PFSK-1 (cell line): Measurements from ENCODE around the gene PRPSAP2.

ENCODE experiments used
- FOXP2 ChIP-seq: optimal IDR thresholded peaks from 2 replicates; pipeline ENCODE3; 2011; ENCODE audit warnings: borderline replicate concordance, control low read depth, inconsistent platforms; ENCODE audit not compliant: insufficient read depth; ENCODE audit errors: extremely low read length, extremely low read depth
- POLR2AphosphoS5 ChIP-seq: IDR thresholded peaks from 2 replicates; pipeline ENCODE4 v1.6.1; 2012; ENCODE audit warnings: low read depth, mild to moderate bottlenecking, control low read depth, low read length, moderate library complexity
- SIN3A ChIP-seq: IDR thresholded peaks from 2 replicates; pipeline ENCODE4 v1.6.1; 2012; ENCODE audit warnings: mild to moderate bottlenecking, low read length, moderate library complexity, borderline replicate concordance; ENCODE audit not compliant: insufficient read depth
- TAF1 ChIP-seq: IDR thresholded peaks from 2 replicates; pipeline ENCODE4 v1.6.1; 2012; ENCODE audit warnings: low read length, control low read depth, borderline replicate concordance; ENCODE audit not compliant: insufficient read depth
- TF ChIP-seq, protein P1 (sequence below), 2 experiments: IDR thresholded peaks; 2 replicates each; pipeline versions ENCODE4 v1.6.1 to v1.8.0; 2011 to 2012; ENCODE audit warnings: low read depth in 2 of 2, low read length in 2 of 2, control low read depth in 1 of 2, inconsistent platforms in 1 of 2, mild to moderate bottlenecking in 1 of 2, moderate library complexity in 1 of 2; ENCODE audit not compliant: insufficient read depth in 1 of 2

The PRPSAP2 gene

DNA sequence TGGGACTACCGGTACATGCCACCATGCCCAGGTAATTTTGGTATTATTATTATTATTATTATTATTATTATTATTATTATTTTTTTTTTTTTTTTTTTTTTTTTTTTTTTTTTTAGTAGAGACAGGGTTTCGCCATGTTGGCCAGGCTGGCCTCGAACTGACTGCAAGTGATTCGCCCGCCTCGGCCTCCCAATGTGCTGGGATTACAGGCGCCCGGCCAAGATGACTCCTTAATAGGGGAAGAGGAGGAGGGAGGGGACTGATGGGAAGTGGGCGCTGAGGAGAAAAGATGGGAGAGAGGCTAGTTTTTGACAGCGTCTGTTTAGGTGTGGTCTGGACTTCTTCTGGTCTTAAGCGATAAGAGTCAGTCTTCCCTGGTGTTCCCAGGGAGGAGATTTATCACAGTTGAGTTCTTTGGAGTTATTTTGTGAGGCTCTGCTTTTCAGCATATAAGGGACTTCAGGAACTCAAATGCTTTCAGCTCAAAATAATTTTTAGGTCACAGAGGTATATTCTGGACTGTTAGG is 59.6 kb downstream of the PRPSAP2 start:
- TF ChIP-seq SIN3A = no peak
- no peak for TF ChIP-seq FOXP2
- no peak for TF ChIP-seq TAF1
- TF ChIP-seq POLR2AphosphoS5 = no peak
- TF ChIP-seq, protein P1, sequence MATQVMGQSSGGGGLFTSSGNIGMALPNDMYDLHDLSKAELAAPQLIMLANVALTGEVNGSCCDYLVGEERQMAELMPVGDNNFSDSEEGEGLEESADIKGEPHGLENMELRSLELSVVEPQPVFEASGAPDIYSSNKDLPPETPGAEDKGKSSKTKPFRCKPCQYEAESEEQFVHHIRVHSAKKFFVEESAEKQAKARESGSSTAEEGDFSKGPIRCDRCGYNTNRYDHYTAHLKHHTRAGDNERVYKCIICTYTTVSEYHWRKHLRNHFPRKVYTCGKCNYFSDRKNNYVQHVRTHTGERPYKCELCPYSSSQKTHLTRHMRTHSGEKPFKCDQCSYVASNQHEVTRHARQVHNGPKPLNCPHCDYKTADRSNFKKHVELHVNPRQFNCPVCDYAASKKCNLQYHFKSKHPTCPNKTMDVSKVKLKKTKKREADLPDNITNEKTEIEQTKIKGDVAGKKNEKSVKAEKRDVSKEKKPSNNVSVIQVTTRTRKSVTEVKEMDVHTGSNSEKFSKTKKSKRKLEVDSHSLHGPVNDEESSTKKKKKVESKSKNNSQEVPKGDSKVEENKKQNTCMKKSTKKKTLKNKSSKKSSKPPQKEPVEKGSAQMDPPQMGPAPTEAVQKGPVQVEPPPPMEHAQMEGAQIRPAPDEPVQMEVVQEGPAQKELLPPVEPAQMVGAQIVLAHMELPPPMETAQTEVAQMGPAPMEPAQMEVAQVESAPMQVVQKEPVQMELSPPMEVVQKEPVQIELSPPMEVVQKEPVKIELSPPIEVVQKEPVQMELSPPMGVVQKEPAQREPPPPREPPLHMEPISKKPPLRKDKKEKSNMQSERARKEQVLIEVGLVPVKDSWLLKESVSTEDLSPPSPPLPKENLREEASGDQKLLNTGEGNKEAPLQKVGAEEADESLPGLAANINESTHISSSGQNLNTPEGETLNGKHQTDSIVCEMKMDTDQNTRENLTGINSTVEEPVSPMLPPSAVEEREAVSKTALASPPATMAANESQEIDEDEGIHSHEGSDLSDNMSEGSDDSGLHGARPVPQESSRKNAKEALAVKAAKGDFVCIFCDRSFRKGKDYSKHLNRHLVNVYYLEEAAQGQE (IDR thresholded peaks at IDR 0.05; ENCODE audit: insufficient read depth in 1 of 2, low read depth in 2 of 2, low read length in 2 of 2) = no peak

DNA sequence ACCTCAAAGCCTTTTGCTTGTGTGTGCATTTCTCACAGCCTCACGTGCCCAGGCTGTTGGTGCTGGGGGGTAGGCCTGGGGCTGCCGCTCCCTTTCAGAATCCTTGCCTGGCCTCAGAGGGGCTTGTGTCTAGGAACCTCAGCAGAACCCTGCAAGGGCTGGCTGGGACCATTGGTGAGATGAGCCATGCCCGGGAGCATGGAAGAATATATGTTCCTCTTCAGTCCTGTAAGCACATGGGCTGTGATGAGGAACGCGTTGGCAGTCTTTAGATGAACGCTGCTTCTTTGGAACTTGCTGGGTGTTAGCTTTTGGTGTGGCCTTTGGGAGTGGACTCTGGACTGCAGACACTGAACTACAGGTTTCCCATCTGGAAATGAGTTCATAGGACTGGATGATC is 62.0 kb downstream of the PRPSAP2 start:
- TF ChIP-seq POLR2AphosphoS5 (no peak), FOXP2 (no peak), TAF1 (no peak), SIN3A (no peak)
- TF ChIP-seq, protein P1 (IDR thresholded peaks at IDR 0.05; ENCODE audit: insufficient read depth in 1 of 2, low read depth in 2 of 2, low read length in 2 of 2) = no peak

DNA sequence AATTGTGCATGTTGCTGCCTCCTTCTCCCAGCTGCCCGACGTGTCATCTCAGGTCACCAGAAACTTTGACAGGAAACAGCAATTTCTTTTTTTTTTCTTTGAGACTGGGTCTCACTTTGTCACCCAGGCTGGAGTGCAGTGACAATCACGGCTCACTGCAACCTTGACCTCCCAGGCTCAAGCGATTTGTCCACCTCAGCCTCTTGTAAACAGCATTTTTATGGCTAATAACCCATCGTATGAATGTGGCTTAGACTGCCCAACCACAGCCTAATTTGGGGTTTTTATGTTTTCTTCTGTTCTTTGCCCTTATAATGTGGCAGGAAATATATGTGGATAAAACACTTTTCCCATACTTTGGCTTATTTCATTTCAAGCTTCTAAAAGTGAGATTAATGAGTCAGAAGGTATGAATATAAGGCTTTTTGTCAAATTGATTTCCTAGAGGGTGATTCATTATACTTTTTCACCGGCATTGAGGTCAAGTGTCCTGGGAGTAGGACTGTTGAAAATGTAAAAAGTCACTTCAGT is 63.0 kb downstream of the PRPSAP2 start:
- no peak for TF ChIP-seq FOXP2
- TF ChIP-seq POLR2AphosphoS5 = no peak
- TF ChIP-seq, protein P1 (IDR thresholded peaks at IDR 0.05; ENCODE audit: insufficient read depth in 1 of 2, low read depth in 2 of 2, low read length in 2 of 2) = no peak
- no peak for TF ChIP-seq SIN3A
- TF ChIP-seq TAF1 = no peak

DNA sequence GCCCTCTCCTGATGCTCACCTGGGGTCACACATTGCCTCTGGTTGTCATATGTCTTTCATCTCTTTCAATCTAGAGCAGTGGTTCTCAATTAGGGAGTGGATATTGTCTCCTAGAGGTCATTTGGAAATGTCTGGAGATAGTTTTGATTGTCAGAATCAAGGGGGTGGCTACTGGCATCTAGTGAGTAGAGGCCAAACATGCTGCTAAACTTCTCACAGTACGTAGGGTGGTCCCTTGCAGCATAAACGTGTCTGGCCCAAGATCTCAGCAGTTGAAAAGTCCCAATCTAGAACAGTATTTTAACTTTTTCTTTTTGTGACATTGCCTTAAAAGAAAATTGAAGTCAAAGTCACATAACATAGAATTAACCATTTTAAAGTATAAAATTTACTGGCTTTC is 63.6 kb downstream of the PRPSAP2 start:
- TF ChIP-seq SIN3A (no peak), TAF1 (no peak), FOXP2 (no peak), POLR2AphosphoS5 (no peak)
- TF ChIP-seq, protein P1 (IDR thresholded peaks at IDR 0.05; ENCODE audit: insufficient read depth in 1 of 2, low read depth in 2 of 2, low read length in 2 of 2) = no peak
